Tibial nerve (tissue), 4 donors: Measurements from ENCODE around the gene TAS1R2. TPM values are rescaled to one million over a fixed set of nuclear protein-coding genes. Genes with fewer than 3 reads are reported as not detected.

Experiments
- DNase-seq, 2 donors: peaks; one replicate each; pipeline ENCODE4 v3.0.0-alpha.2; 2019; ENCODE audit warnings: low spot score in 2 of 2
- H3K27ac ChIP-seq, 4 donors: fragments of 200-600 bp; sonication (generic) in 3 of 4; one replicate each; pipeline ENCODE4 v1.5.1; 2017 to 2019; ENCODE audit warnings: mild to moderate bottlenecking in 1 of 4
- H3K27me3 ChIP-seq, 2 donors: fragments of 200-600 bp; sonication (generic) in 1 of 2; one replicate each; pipeline versions ENCODE4 v1.5.1 to v1.6.0; 2017 to 2019
- H3K36me3 ChIP-seq, 3 donors: fragments of 200-600 bp; sonication (generic); one replicate each; pipeline ENCODE4 v1.5.1; 2018 to 2019
- H3K4me1 ChIP-seq, 4 donors: fragments of 200-600 bp; sonication (generic) in 3 of 4; one replicate each; pipeline ENCODE4 v1.5.1; 2017 to 2019
- H3K4me3 ChIP-seq, 4 donors: fragments of 200-600 bp; sonication (generic) in 3 of 4; one replicate each; pipeline ENCODE4 v1.5.1; 2017 to 2019; ENCODE audit warnings: mild to moderate bottlenecking in 1 of 4, moderate library complexity in 1 of 4
- H3K9me3 ChIP-seq, 4 donors: fragments of 200-600 bp; sonication (generic) in 3 of 4; one replicate each; pipeline ENCODE4 v1.5.1; 2017 to 2019
- CTCF ChIP-seq, 5 experiments: fragments of 200-600 bp in 3 of 5; fragments of 450-650 bp in 2 of 5; sonication (generic) in 3 of 5; IDR thresholded peaks; one replicate each; pipeline ENCODE4 v1.5.1; 2016 to 2019; ENCODE audit warnings: antibody characterized with exemption in 5 of 5, mild to moderate bottlenecking in 3 of 5, moderate library complexity in 2 of 5
- EP300 ChIP-seq, 2 donors: sonication (generic); formaldehyde crosslinking; IDR thresholded peaks; one replicate each; pipeline ENCODE4 v1.6.1; 2017; ENCODE audit warnings: antibody characterized with exemption in 2 of 2, mild to moderate bottlenecking in 1 of 2
- POLR2A ChIP-seq, 2 donors: fragments of 450-650 bp; IDR thresholded peaks; one replicate each; pipeline ENCODE4 v1.6.1; 2017; ENCODE audit warnings: antibody characterized with exemption in 2 of 2, mild to moderate bottlenecking in 2 of 2, moderate library complexity in 2 of 2
- WGBS, 2 donors: methylation state at CpG; one replicate each; pipeline ENCODE4 v1.1.5; 2018; 5-methylcytosine and 5-hydroxymethylcytosine counted together
- total RNA-seq, 4 donors: library from RNA; depleted of rRNA; stranded (reverse); fragments of >200 nt; gene quantifications; one replicate each; pipeline ENCODE4 v1.1.0, GENCODE V29; 2016

Gene TAS1R2
- total RNA-seq, 4 donors from 2014 or later = not detected

GRCh38 chr1:18865176-18865575, 5.7 kb upstream of the TAS1R2 start:
- Histone ChIP-seq H3K27me3 (peaks cover 0 to 8% of the 10 kb centered on the region in 2 donors), H3K9me3 (no peaks in the 10 kb centered on the region), H3K36me3 (no peaks in the 10 kb centered on the region), H3K27ac (no peak overlapping the region), H3K4me3 (no peak overlapping the region), H3K4me1 (peaks cover 0 to 2% (median 0%) of the 10 kb centered on the region in 4 donors)
- DNase-seq = no peak
- TF ChIP-seq CTCF (IDR thresholded peaks at IDR 0.05) (no peak), EP300 (IDR thresholded peaks at IDR 0.05) (no peak), POLR2A (IDR thresholded peaks at IDR 0.05) (no peak)
- WGBS, 2 donors = 74 to 78% methylated on average over 9 of the region's 9 CpGs

GRCh38 chr1:18861590-18861989, 2.1 kb upstream of the TAS1R2 start:
- H3K27ac ChIP-seq = no peak overlapping the region
- H3K36me3 ChIP-seq = no peaks in the 10 kb centered on the region
- peaks cover 0 to 8% of the 10 kb centered on the region in 2 donors for H3K27me3 ChIP-seq
- no peak overlapping the region for H3K4me3 ChIP-seq
- no peaks in the 10 kb centered on the region for H3K9me3 ChIP-seq
- no peaks in the 10 kb centered on the region for H3K4me1 ChIP-seq
- WGBS, 2 donors = 46 to 52% methylated on average over 8 of the region's 8 CpGs
- no peak for TF ChIP-seq POLR2A (IDR thresholded peaks at IDR 0.05)
- TF ChIP-seq CTCF (IDR thresholded peaks at IDR 0.05) = no peak
- TF ChIP-seq EP300 (IDR thresholded peaks at IDR 0.05) = no peak
- no peak for DNase-seq

- Histone ChIP-seq H3K4me3 (no peak overlapping the region), H3K36me3 (no peaks in the 10 kb centered on the region), H3K9me3 (no peaks in the 10 kb centered on the region), H3K27ac (no peak overlapping the region), H3K27me3 (peaks cover 0 to 8% of the 10 kb centered on the region in 2 donors), H3K4me1 (no peaks in the 10 kb centered on the region)
- no peak for TF ChIP-seq POLR2A (IDR thresholded peaks at IDR 0.05)
- no peak for TF ChIP-seq EP300 (IDR thresholded peaks at IDR 0.05)
- no peak for TF ChIP-seq CTCF (IDR thresholded peaks at IDR 0.05)
- no peak for DNase-seq
- 69% methylated on average over 9 of the region's 9 CpGs for whole genome bisulfite sequencing, 2 donors
Measured at GRCh38 chr1:18861082-18861481, 1.6 kb upstream of the TAS1R2 start.

- Histone ChIP-seq H3K36me3 (no peaks in the 10 kb centered on the region), H3K27ac (no peak overlapping the region), H3K9me3 (no peaks in the 10 kb centered on the region), H3K27me3 (no peaks in the 10 kb centered on the region), H3K4me3 (no peak overlapping the region), H3K4me1 (no peaks in the 10 kb centered on the region)
- TF ChIP-seq EP300 (IDR thresholded peaks at IDR 0.05) (no peak), CTCF (IDR thresholded peaks at IDR 0.05) (no peak), POLR2A (IDR thresholded peaks at IDR 0.05) (no peak)
- no peak for DNase-seq
- WGBS, 2 donors = 92 to 93% methylated on average over 7 of the region's 7 CpGs
Measured at GRCh38 chr1:18858070-18858688, 1.3 kb downstream of the TAS1R2 start.

- DNase-seq = no peak
- H3K27ac ChIP-seq = no peak overlapping the region
- H3K27me3 ChIP-seq = peaks cover 0 to 9% of the 10 kb centered on the region in 2 donors
- no peaks in the 10 kb centered on the region for H3K4me1 ChIP-seq
- no peak overlapping the region for H3K4me3 ChIP-seq
- H3K9me3 ChIP-seq = no peaks in the 10 kb centered on the region
- H3K36me3 ChIP-seq = no peaks in the 10 kb centered on the region
- TF ChIP-seq POLR2A (IDR thresholded peaks at IDR 0.05) = no peak
- no peak for TF ChIP-seq EP300 (IDR thresholded peaks at IDR 0.05)
- no peak for TF ChIP-seq CTCF (IDR thresholded peaks at IDR 0.05)
- WGBS, 2 donors = 87 to 98% methylated on average over 1 of the region's 1 CpG
Measured at GRCh38 chr1:18856435-18856834, 3.0 kb downstream of the TAS1R2 start.
